Heart left ventricle (tissue), 13 donors: Measurements from ENCODE around the gene ARF4.

Experiments
- POLR2A ChIP-seq, 2 donors: fragments of 450-650 bp; IDR thresholded peaks; one replicate each; pipeline ENCODE4 v1.6.1; 2017; ENCODE audit warnings: antibody characterized with exemption in 2 of 2, mild to moderate bottlenecking in 2 of 2, moderate library complexity in 2 of 2
- TF ChIP-seq, protein P1 (sequence below), 12 donors: fragments of 200-600 bp; sonication (generic) in 4 of 12; IDR thresholded peaks; one replicate each; pipeline versions ENCODE4 v1.5.0 to v1.8.0; 2018 to 2022; ENCODE audit warnings: antibody characterized with exemption in 12 of 12, mild to moderate bottlenecking in 5 of 12
- donor health status: ischemic (EF 13 %, LVEDD 7.1; RV severe dilation, severe dysfunction).
- donor health status: DM: no; HTN: yes; CAD: no.
- donor health status: DM: no; HTN: no; CAD: no.
- donor health status: ischemic (EF 25% LVEDD 6.9; RV normal size, moderate dysfunction).
- donor health status: ischemic (EF 25% LVEDD 5.7; RV mildly dilated, moderate dysfunction).
- donor health status: ischemic (EF 35%, LVEDD 5.7; RV mildly dilated, moderate dysfunction).
- donor health status: nonischemic (EF 11% LVEDD 7.7; RV severe dilation, severe dysfunction).
- donor health status: DM: yes; HTN: yes; CAD: no.
- donor health status: PGD.
- donor health status: ischemic (EF 29% LVEDD 5.4; RV normal size, mild dysfunction).
- donor health status: nonischemic (EF 23%, LVEDD 6.1; RV moderate dilation, normal function).

DNA sequence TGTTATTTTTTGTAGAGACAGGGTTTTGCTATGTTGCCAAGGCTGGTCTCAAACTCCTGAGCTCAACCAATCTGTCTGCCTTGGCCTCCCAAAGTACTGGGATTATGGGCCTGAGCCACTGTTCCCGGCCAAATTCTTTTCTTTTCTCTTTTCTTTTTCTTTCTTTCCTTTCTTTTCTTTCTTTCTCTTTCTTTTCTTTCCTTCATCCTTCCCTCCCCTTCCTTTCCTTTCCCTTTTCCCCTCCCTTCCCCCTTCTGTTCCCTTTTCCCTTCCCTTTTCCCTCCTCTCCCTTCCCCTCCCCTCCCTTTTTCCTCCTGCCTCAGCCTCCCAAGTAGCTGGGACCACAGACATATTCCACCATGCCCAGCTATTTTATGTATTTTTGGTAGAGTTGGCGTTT is 3.1 kb upstream of the ARF4 start:
- TF ChIP-seq, protein P1, sequence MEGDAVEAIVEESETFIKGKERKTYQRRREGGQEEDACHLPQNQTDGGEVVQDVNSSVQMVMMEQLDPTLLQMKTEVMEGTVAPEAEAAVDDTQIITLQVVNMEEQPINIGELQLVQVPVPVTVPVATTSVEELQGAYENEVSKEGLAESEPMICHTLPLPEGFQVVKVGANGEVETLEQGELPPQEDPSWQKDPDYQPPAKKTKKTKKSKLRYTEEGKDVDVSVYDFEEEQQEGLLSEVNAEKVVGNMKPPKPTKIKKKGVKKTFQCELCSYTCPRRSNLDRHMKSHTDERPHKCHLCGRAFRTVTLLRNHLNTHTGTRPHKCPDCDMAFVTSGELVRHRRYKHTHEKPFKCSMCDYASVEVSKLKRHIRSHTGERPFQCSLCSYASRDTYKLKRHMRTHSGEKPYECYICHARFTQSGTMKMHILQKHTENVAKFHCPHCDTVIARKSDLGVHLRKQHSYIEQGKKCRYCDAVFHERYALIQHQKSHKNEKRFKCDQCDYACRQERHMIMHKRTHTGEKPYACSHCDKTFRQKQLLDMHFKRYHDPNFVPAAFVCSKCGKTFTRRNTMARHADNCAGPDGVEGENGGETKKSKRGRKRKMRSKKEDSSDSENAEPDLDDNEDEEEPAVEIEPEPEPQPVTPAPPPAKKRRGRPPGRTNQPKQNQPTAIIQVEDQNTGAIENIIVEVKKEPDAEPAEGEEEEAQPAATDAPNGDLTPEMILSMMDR (IDR thresholded peaks at IDR 0.05), result no peak
- no peak for TF ChIP-seq POLR2A (IDR thresholded peaks at IDR 0.05)
